PFSK-1 (cell line): ENCODE data around the gene PIK3R3.

Source experiments
- POLR2AphosphoS5 ChIP-seq: IDR thresholded peaks from 2 replicates; pipeline ENCODE4 v1.6.1; 2012; ENCODE audit warnings: low read depth, mild to moderate bottlenecking, control low read depth, low read length, moderate library complexity
- SIN3A ChIP-seq: IDR thresholded peaks from 2 replicates; pipeline ENCODE4 v1.6.1; 2012; ENCODE audit warnings: mild to moderate bottlenecking, low read length, moderate library complexity, borderline replicate concordance; ENCODE audit not compliant: insufficient read depth
- TAF1 ChIP-seq: IDR thresholded peaks from 2 replicates; pipeline ENCODE4 v1.6.1; 2012; ENCODE audit warnings: low read length, control low read depth, borderline replicate concordance; ENCODE audit not compliant: insufficient read depth

- TF ChIP-seq TAF1, result no peak
- TF ChIP-seq SIN3A, result no peak
- TF ChIP-seq POLR2AphosphoS5, result no peak
Measured at GRCh38 chr1:46056325-46056724, 76.1 kb downstream of the PIK3R3 start.
